Muscle layer of colon (tissue), 2 donors: ENCODE measurements around the gene XPNPEP3.

Experiments
- H3K27ac ChIP-seq: one replicate; pipeline ENCODE4 v1.7.0; 2013; ENCODE audit warnings: low read depth, mild to moderate bottlenecking, low read length, moderate library complexity
- H3K27me3 ChIP-seq, 2 donors: one replicate each; pipeline ENCODE4 v1.7.0; 2013; ENCODE audit warnings: low read length in 2 of 2, mild to moderate bottlenecking in 2 of 2; ENCODE audit not compliant: insufficient read depth in 2 of 2, control insufficient read depth in 1 of 2
- H3K36me3 ChIP-seq: one replicate; pipeline ENCODE4 v1.7.0; 2013; ENCODE audit warnings: mild to moderate bottlenecking, low read length; ENCODE audit not compliant: insufficient read depth
- H3K4me1 ChIP-seq: one replicate; pipeline ENCODE4 v1.7.0; 2013; ENCODE audit warnings: mild to moderate bottlenecking, low read length; ENCODE audit not compliant: insufficient read depth
- H3K4me3 ChIP-seq, 2 donors: one replicate each; pipeline ENCODE4 v1.7.0; 2013; ENCODE audit warnings: low read length in 2 of 2, low read depth in 1 of 2, mild to moderate bottlenecking in 1 of 2, moderate library complexity in 1 of 2
- H3K9ac ChIP-seq: one replicate; pipeline ENCODE4 v1.7.0; 2013; ENCODE audit warnings: low read length
- H3K9me3 ChIP-seq: one replicate; pipeline ENCODE4 v1.7.0; 2013; ENCODE audit warnings: mild to moderate bottlenecking, low read length
- donor health status: abdominal sarcoma.
- donor health status: Adenocarcinoma of cecum.

The XPNPEP3 gene

GRCh38 chr22:40973144-40973543 lies 116.2 kb downstream of the XPNPEP3 start:
- peaks cover 38% of the 10 kb centered on the region for H3K36me3 ChIP-seq

GRCh38 chr22:40975366-40975765 lies 118.4 kb downstream of the XPNPEP3 start:
- Histone ChIP-seq H3K9ac (no peak overlapping the region), H3K36me3 (peaks cover 25% of the 10 kb centered on the region), H3K9me3 (no peaks in the 10 kb centered on the region), H3K4me1 (no peaks in the 10 kb centered on the region), H3K27me3 (no peaks in the 10 kb centered on the region), H3K27ac (no peak overlapping the region), H3K4me3 (no peak overlapping the region)

More at GRCh38 chr22:40973144-40973543, 116.2 kb downstream of the XPNPEP3 start:
- H3K27me3 ChIP-seq: no peaks in the 10 kb centered on the region
- no peak overlapping the region for H3K27ac ChIP-seq
- no peaks in the 10 kb centered on the region for H3K4me1 ChIP-seq
- no peak overlapping the region for H3K9ac ChIP-seq
- no peaks in the 10 kb centered on the region for H3K9me3 ChIP-seq
- H3K4me3 ChIP-seq: no peak overlapping the region

GRCh38 chr22:40976866-40977700 lies 120.1 kb downstream of the XPNPEP3 start:
- Histone ChIP-seq H3K9me3 (no peaks in the 10 kb centered on the region), H3K4me3 (no peak overlapping the region), H3K9ac (no peak overlapping the region), H3K27me3 (no peaks in the 10 kb centered on the region), H3K4me1 (no peaks in the 10 kb centered on the region), H3K36me3 (peaks cover 13% of the 10 kb centered on the region), H3K27ac (no peak overlapping the region)

- H3K9ac ChIP-seq: no peak overlapping the region
- no peaks in the 10 kb centered on the region for H3K9me3 ChIP-seq
- H3K36me3 ChIP-seq: no peaks in the 10 kb centered on the region
- no peak overlapping the region for H3K27ac ChIP-seq
- H3K27me3 ChIP-seq: no peaks in the 10 kb centered on the region
- no peak overlapping the region for H3K4me3 ChIP-seq
- H3K4me1 ChIP-seq: peaks cover 10% of the 10 kb centered on the region
These were observed 122.2 kb downstream of the XPNPEP3 start for GRCh38 chr22:40979198-40979597.

- Histone ChIP-seq H3K4me1 (peaks cover 10% of the 10 kb centered on the region), H3K27me3 (no peaks in the 10 kb centered on the region), H3K4me3 (no peak overlapping the region), H3K36me3 (no peaks in the 10 kb centered on the region), H3K27ac (no peak overlapping the region), H3K9me3 (no peaks in the 10 kb centered on the region), H3K9ac (no peak overlapping the region)
These were observed 122.9 kb downstream of the XPNPEP3 start for GRCh38 chr22:40979871-40980270.
